Measurements from ENCODE around the gene GNLY.
"Not testable (repeated sequence)": the region's sequence is repeated elsewhere in the genome, so short reads cannot be mapped to it uniquely, and the experiment has no call there.

Gene GNLY

DNA sequence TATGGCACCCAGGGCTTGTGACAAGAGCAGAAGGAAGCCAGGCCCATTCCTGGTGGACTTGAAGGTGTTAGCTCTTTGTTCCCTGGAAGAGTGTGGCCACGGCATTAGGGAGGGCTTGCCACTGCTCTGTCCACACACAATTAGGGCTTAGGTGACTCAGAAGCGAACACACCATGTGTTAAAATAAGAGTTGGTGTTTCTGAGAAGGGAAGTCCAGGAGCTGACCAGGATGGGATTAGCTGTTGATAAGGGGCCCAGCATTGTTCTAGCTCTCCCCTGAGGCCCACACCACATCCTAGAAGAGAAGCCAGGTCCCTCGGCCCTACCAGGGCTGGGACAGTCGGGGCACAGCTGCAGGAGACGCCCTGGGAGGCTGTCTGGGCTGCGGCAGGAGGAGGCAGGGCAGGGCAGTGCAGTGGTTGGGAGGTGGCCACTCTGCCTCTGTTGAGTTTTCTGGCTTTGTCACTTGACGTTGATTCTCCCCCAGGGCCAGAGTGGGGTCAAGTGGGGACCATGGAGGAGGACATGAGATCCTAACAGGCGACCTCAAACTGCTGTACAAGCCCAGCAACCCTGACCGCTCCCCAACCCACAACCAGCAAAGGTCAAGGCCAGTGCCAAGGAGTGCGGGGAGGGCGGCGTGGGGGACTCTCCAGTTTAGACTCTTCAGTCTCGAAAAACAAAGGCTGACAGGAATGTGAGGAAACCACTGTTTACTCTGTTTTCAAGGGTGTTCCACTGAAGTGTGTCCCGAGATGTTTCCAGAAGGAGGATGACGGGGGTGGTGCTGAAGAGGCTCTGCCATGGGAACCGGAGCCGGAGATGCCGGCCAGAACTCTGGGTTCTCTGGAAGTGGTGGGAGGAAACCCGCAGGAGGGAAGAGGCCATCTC, 16.8 kb downstream of the GNLY start:
- DNase-seq (ENCODE audit: low spot score), result peak; percentile 40

DNA sequence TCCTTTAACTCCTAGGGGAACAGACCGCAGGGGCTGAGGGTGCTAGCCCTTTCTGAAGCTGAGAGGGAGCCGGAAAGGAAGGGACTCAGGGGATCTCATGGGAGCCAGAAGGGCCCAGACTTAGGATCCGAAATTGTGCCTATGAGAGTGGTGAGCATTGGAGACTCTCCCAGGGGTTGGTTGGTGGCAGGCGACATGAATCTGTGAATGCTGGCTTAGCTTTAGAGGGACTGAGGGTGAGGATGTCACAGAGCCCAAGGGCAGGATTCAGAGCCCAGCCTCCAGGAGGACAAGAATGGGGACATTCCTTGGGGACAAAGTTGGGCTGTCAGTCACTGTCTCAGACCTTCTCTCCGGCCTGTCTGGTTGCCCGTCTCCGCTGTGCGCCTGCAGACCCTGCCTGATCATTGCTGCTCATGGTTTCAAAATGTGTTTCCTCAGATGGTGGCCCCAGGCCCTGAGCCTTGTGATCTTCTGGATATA, 17.5 kb downstream of the GNLY start:
- peak; percentile 25 for DNase-seq (ENCODE audit: low spot score)

- peak; percentile 33 for DNase-seq (ENCODE audit: low spot score)
Observed at GRCh38 chr2:85712336-85712735, 18.2 kb downstream of the GNLY start.

DNA sequence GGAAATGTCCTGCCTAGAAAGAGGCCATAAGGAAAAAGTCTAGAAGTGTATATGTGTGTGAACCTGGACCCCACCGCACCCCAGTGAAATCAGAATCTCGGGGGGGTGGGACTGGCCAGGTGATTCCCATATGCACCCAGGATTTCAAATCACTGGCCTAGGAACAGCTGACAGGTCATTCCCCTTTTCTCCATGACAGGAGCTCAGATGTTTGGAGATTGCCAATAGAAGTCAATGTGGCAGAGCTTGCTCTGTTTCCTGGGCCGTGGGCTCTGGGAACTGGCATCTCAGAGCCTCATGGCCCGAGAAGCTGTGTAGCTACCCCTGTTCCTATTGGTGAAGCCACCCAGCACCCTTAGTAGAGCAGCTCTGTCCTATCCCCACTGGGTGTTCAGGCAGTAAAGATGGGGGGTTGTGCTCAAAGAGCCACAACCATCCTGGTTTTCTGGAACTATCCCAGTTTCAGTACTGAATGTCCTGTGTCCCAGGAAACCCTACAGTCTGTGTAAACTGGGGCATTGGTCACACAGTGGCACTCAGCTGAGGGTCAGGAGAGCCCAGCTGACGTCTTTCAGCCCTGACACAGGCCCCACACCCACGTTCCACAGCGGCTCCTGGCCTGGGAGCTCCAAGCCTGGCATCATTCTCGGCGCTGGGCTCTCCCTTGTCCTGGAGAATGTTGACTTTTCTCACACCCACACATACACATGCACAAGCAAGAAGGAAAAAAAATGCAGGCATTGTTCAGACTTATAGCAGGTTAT, 18.9 kb downstream of the GNLY start:
- peak; percentile 28 for DNase-seq (ENCODE audit: low spot score)

DNA sequence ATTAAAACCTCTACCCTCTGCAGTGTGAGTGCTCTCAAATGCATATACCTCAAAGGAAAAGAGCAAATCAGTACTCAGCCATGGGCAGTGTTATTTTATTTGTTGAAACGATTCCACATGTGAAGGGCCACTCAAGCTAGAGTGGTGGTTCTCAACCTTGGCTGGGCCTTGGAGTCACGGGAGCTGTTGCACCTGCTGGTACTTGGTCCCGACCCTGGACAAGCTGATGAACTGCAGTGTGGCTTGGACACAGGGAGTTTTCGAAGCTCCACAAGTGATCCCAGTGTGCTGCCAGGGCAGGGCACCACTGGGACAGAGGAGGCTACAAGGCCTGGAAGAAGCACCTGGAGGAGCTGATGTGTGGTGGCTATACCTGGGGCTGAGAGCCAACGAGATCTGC, 19.7 kb downstream of the GNLY start:
- DNase-seq (ENCODE audit: low spot score), result peak; percentile 27

- not testable (repeated sequence) for DNase-seq (ENCODE audit: low spot score)
Observed at GRCh38 chr2:85714421-85714820, 20.3 kb downstream of the GNLY start.

GRCh38 chr2:85714841-85715240, 20.7 kb downstream of the GNLY start:
- DNase-seq (ENCODE audit: low spot score), result no peak

DNA sequence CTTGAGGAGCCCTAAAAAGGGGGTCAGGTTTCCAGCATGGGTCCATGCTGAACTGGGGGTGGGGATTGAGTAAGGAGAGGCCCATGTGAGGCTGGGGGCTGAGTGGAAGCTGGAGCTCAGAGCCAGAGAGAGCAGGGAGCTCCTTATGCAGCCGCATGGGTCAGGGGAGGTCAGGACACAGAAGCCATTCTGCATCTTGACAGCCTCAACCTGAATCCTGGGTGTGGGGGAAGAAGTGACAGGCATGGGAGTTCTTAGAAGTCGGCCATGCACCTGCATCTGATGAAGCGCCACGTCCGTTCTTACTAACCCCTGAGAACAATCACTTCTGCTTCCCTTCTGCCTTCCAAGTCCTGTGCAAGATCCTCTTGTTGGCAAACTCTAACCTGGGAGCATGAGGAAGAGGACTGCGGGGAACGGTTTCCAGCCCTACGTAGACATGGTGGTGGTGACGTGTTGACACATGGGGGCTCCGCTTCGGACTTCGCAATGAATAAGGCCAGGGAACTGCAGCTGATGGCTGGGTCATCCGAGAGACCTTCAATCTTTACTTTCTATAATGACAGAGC, 22.3 kb downstream of the GNLY start:
- DNase-seq (ENCODE audit: low spot score), result no peak

DNA sequence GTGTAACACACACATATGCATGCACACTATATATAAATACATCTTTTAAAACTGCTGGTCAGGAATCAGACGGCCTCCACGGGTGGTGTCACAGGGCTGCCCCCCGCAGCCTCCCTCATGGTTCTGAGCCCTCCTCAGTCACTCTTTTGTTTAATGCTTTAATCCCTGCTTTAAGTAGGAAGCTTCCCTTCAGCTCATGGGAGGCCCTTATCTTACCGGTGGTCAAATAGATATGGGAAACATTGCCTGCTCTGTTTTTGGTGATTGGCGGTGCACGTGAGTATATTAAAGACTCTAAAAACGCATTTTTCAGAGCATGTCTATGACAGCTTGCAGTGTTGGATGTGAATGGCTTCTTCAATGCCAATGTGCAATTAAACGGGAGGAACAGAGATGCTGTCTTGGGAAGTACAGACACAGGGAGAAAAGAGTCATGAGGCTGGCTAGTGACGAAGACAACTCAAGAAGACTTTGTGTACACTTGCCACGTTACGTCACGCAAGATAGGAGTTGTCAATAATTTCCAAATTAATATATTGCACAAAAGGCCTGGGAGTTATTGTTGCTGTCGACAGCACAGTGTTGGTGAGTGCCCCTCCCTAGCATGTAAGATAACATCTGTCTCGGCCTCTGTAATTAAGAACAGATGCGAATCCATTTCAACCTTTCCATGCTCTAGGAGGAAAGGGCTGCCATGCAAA, 23.3 kb downstream of the GNLY start:
- DNase-seq (ENCODE audit: low spot score), result no peak

DNA sequence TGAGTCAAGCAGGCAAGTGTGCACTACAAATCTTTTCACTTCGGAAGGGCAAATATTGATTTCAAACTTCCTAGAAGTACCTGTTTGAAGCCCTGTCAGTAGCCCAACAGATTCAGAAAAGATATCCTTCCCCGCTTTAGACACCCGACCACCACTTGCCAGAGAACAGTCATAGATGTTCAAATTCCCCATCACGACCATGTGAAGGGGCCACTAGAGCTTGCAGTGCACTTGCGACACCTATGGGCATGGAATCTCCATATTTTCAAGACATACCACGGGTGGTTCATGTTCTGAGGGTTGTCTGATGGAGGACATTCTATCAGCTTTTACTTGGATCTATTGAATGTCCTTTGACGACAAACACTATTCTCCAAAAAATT, 23.8 kb downstream of the GNLY start:
- DNase-seq (ENCODE audit: low spot score), result no peak

GRCh38 chr2:85718885-85719492, 24.8 kb downstream of the GNLY start:
- DNase-seq (ENCODE audit: low spot score), result no peak

- DNase-seq (ENCODE audit: low spot score), result no peak
Observed at GRCh38 chr2:85719609-85720240, 25.6 kb downstream of the GNLY start.

- no peak for DNase-seq (ENCODE audit: low spot score)
Observed at GRCh38 chr2:85720533-85720932, 26.4 kb downstream of the GNLY start.

DNA sequence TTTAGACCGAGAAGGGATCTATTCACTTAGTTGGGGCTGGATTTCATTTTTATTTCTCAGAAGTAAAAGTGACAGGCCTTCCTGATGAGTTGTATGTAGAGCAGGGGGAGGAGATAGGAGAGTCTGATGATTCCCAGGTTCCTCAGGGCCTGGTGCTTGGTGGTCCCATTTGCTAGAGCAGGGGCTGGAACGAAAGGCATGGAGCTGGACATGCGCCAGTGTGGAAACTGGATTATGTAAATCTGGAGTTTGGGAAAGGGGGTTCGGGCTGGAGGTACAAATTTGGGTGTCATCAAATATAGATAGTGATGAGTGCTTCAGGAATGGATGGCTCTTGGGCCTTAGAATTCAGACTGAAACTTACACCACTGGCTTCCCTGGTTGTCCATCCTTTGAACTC, 27.5 kb downstream of the GNLY start:
- DNase-seq (ENCODE audit: low spot score), result no peak

DNA sequence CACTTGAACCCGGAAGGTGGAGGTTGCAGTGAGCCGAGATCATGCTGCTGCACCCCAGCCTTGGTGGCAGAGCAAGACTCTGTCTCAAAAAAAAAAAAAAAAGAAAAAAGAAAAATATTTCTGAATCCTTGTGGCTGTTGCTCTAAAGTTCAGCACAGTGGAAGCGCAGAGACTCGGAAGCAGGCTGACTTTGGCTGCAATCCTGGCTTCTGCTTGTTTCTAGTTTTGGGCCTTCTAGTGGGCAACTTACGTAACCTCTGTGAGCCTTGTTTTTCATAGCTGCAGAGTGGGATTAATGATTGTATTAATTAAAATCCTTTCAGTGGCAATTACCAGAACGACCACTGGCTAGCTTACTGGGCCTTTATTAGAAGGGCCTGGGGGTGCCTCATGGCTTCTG, 28.4 kb downstream of the GNLY start:
- DNase-seq (ENCODE audit: low spot score), result no peak

GRCh38 chr2:85723707-85724360, 29.7 kb downstream of the GNLY start:
- no peak for DNase-seq (ENCODE audit: low spot score)

DNA sequence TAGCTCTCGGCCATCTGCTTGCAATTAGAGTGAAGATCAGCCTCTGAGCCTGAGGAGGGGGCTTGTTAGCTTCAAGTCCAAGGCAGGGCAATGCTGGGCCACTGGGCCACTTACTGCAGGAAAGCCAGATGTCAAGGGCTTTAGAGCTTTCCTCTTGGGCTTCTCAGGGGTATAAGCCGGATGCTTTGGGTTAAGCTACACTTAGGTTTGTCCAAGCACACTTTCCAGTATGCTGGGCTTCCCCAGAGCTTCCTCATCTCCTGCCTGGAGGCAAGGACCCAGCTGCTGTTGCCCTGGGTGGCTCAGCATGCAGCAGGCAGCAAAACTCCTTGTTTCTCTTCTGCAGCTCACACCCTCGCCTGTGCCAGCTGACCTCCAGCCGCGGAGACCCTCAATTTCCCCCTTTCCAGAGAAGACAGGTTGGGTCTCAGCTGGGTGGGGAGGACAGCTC, 30.6 kb downstream of the GNLY start:
- no peak for DNase-seq (ENCODE audit: low spot score)

GRCh38 chr2:85725451-85725850, 31.3 kb downstream of the GNLY start:
- DNase-seq (ENCODE audit: low spot score), result no peak

DNA sequence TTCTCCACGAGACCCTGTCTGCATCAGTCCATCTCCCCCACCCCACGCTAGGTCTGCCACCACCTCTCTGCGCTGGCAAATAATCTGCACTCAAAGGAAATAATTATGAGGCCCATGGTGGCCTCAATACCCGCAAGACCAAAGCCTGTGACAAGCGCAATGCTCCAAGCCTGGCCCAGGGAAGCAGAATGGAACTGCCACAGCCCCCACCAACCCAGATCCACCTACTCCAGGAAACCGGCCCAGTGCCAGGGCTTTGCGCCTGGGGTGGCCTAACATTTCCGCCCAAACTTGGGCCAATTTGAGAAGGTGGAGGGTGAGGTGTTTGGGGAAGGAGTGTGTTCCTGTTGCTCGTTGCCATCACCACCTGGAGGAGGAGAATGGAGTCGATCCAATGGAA, 33.6 kb downstream of the GNLY start:
- no peak for DNase-seq (ENCODE audit: low spot score)

GRCh38 chr2:85728342-85728741, 34.2 kb downstream of the GNLY start:
- DNase-seq (ENCODE audit: low spot score), result no peak
